ENCODE measurements around the gene UCK2. TPM values are rescaled to one million over a fixed set of nuclear protein-coding genes. Genes with fewer than 3 reads are reported as not detected.

The UCK2 gene
- total RNA-seq, 2 donors from 2014 or later = 65.8 to 73.6 TPM

- Histone ChIP-seq H3K4me1 (ENCODE audit: control insufficient read depth, insufficient read depth, low read length) (peaks cover 15% of the 10 kb centered on the region), H3K27me3 (ENCODE audit: control insufficient read depth, insufficient read depth, low read length, poor library complexity, severe bottlenecking) (no peaks in the 10 kb centered on the region), H3K4me3 (ENCODE audit: low read length) (no peak overlapping the region), H3K9me3 (ENCODE audit: control insufficient read depth, low read length) (peaks cover 57% of the 10 kb centered on the region), H3K36me3 (ENCODE audit: control insufficient read depth, insufficient read depth, low read length) (peaks cover 34% of the 10 kb centered on the region), H3K9ac (ENCODE audit: extremely low read depth, low read length, poor library complexity, severe bottlenecking) (no peak overlapping the region), H3K27ac (ENCODE audit: low read depth, low read length) (no peak overlapping the region)
- Mint-ChIP-seq H3K9me3 (peaks cover 52% of the 10 kb centered on the region), H3K27ac (peak overlapping the region; percentile 18), H3K4me3 (no peak overlapping the region), H3K27me3 (ENCODE audit: insufficient read depth) (no peaks in the 10 kb centered on the region), H3K36me3 (ENCODE audit: low read depth) (peaks cover 53% of the 10 kb centered on the region), H3K4me1 (peaks cover 13% of the 10 kb centered on the region)
- WGBS, 2 experiments (ENCODE audit: insufficient coverage in 1 of 2, insufficient read length in 1 of 2) = 90% methylated on average over 1 of the region's 3 CpGs; no CpG with 5 or more reads in 1 of the 2 experiments
- DNase-seq = no peak
- no peak for TF ChIP-seq CTCF (conservative IDR thresholded peaks at IDR 0.05)
Observed at GRCh38 chr1:165875171-165875570, 47.8 kb downstream of the UCK2 start.

DNA sequence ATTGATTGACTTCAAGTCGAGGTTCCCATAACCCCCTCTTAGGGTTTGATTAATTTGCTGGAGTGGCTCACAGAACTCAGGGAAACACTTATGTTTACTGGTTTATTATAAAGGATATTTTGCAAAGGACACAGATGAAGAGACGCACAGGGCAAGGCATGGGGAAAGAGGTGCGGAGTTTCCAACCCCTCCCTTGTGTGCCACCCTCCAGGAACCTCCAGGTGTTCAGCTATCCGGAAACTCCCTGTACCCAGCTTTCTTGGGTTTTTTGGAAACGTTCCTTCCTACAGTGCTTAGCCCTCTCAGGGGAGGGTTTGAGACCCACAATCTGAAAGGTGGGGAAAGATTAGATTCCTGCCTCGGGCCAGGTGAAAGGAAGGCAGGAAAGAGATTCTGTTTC is 48.2 kb downstream of the UCK2 start:
- peak overlapping the region; percentile 18 for H3K27ac Mint-ChIP-seq
- no peak for TF ChIP-seq CTCF (conservative IDR thresholded peaks at IDR 0.05)
- peaks cover 15% of the 10 kb centered on the region for H3K4me1 ChIP-seq (ENCODE audit: control insufficient read depth, insufficient read depth, low read length)
- H3K27me3 ChIP-seq (ENCODE audit: control insufficient read depth, insufficient read depth, low read length, poor library complexity, severe bottlenecking) = no peaks in the 10 kb centered on the region
- no peak overlapping the region for H3K4me3 Mint-ChIP-seq
- H3K27me3 Mint-ChIP-seq (ENCODE audit: insufficient read depth) = no peaks in the 10 kb centered on the region
- 88 to 100% methylated on average over 2 to 6 of the region's 6 CpGs for WGBS, 2 experiments (ENCODE audit: insufficient coverage in 1 of 2, insufficient read length in 1 of 2)
- H3K4me1 Mint-ChIP-seq = peaks cover 13% of the 10 kb centered on the region
- peaks cover 34% of the 10 kb centered on the region for H3K36me3 ChIP-seq (ENCODE audit: control insufficient read depth, insufficient read depth, low read length)
- H3K9me3 ChIP-seq (ENCODE audit: control insufficient read depth, low read length) = peaks cover 57% of the 10 kb centered on the region
- H3K36me3 Mint-ChIP-seq (ENCODE audit: low read depth) = peaks cover 53% of the 10 kb centered on the region
- no peak overlapping the region for H3K9ac ChIP-seq (ENCODE audit: extremely low read depth, low read length, poor library complexity, severe bottlenecking)
- H3K27ac ChIP-seq (ENCODE audit: low read depth, low read length) = no peak overlapping the region
- peaks cover 52% of the 10 kb centered on the region for H3K9me3 Mint-ChIP-seq
- DNase-seq = no peak
- no peak overlapping the region for H3K4me3 ChIP-seq (ENCODE audit: low read length)

GRCh38 chr1:165876121-165876520 is 48.7 kb downstream of the UCK2 start:
- peaks cover 53% of the 10 kb centered on the region for H3K36me3 Mint-ChIP-seq (ENCODE audit: low read depth)
- Histone ChIP-seq H3K9ac (ENCODE audit: extremely low read depth, low read length, poor library complexity, severe bottlenecking) (no peak overlapping the region), H3K9me3 (ENCODE audit: control insufficient read depth, low read length) (peaks cover 56% of the 10 kb centered on the region), H3K27ac (ENCODE audit: low read depth, low read length) (no peak overlapping the region), H3K4me3 (ENCODE audit: low read length) (no peak overlapping the region), H3K4me1 (ENCODE audit: control insufficient read depth, insufficient read depth, low read length) (peaks cover 15% of the 10 kb centered on the region), H3K27me3 (ENCODE audit: control insufficient read depth, insufficient read depth, low read length, poor library complexity, severe bottlenecking) (no peaks in the 10 kb centered on the region), H3K36me3 (ENCODE audit: control insufficient read depth, insufficient read depth, low read length) (peaks cover 34% of the 10 kb centered on the region)
- DNase-seq = no peak
- H3K9me3 Mint-ChIP-seq = peaks cover 52% of the 10 kb centered on the region
- H3K4me1 Mint-ChIP-seq = peaks cover 13% of the 10 kb centered on the region
- no peaks in the 10 kb centered on the region for H3K27me3 Mint-ChIP-seq (ENCODE audit: insufficient read depth)
- no peak overlapping the region for H3K4me3 Mint-ChIP-seq
- 92% methylated on average over 1 of the region's 1 CpG; no CpG with 5 or more reads in 1 of the 2 experiments for WGBS, 2 experiments (ENCODE audit: insufficient coverage in 1 of 2, insufficient read length in 1 of 2)
- H3K27ac Mint-ChIP-seq = no peak overlapping the region
- no peak for TF ChIP-seq CTCF (conservative IDR thresholded peaks at IDR 0.05)

Data from endodermal cell (in vitro differentiated cells).